ENCODE results near the gene CDH13.

Gene CDH13

DNA sequence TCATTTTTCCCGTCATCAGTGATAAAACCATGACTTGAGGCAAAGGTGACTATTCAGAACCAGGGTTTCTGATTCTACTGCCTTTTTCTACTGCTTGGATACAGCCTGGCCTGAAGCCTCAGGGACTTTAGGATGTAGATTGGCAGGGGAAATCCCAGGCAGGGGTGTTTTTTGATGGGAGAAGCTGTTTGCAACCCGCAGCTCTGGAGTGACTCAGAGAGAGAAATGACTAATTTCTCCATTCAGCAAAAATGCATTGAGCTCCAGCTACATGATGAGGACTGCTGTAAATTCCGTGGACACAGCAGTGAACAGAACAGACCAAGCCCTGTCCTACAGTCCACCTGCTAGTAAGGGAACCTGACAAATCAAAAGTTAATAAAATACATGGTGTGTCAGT lies 560.6 kb downstream of the CDH13 start:
- DNase-seq (ENCODE audit: low spot score) = no peak

DNA sequence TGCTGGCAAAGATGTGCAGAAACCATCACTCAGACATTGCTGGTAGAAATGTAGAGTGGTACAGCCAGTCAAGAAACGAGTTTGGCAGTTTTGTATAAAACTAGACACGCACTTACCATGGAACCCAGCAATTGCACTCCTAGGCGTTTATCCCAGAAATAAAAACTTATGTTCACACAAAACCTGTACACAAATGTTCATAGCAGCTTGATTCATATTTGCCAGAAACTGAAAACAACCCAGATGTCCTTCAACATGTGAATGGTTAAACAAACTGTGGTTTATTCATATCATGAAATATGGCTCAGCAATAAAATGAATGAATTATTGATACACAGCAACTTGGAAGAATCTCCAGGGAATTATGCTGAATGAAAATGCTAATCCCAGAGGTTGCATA lies 570.0 kb downstream of the CDH13 start:
- no peak for DNase-seq (ENCODE audit: low spot score)

DNA sequence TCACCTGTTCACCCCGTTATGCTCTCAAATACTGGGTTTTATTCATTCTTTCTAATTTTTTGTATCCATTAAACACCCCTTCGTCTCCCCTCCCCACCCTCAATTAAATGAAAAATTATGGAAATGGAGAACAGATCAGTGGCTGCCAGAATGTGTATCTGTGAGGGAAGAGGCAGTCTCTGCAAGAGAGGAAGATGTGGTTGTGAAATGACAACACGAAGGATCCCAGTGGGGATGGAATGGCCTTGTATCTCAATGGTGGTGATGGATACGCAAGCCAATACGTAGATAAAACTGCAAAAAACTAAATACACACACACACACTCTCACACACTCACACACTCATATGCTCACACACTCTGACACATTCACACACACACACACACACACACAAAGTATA lies 570.7 kb downstream of the CDH13 start:
- DNase-seq (ENCODE audit: low spot score) = no peak

DNA sequence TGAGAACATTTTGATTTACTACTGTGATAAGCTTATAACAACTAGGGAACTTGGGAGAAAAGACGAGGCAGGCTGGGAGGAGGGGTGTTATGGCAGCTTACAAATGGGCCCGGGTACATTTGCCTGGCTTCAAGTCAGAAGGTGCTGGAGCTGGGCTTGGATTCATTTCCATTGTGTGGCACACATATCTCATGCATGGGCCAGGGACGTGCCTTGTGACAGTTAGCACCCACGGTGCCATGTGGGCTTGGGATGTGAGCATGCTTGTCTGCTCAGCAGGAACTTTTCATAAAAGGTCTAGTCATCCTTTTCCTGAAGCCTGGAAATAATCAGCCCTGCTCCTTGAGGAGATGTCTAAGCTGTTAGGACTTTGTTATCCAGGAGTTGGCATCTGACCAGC lies 572.2 kb downstream of the CDH13 start:
- DNase-seq (ENCODE audit: low spot score) = no peak

- DNase-seq (ENCODE audit: low spot score) = peak; percentile 48
Measured at GRCh38 chr16:83200005-83200779, 573.4 kb downstream of the CDH13 start.

GRCh38 chr16:83201748-83202147 lies 575.0 kb downstream of the CDH13 start:
- no peak for DNase-seq (ENCODE audit: low spot score)

DNA sequence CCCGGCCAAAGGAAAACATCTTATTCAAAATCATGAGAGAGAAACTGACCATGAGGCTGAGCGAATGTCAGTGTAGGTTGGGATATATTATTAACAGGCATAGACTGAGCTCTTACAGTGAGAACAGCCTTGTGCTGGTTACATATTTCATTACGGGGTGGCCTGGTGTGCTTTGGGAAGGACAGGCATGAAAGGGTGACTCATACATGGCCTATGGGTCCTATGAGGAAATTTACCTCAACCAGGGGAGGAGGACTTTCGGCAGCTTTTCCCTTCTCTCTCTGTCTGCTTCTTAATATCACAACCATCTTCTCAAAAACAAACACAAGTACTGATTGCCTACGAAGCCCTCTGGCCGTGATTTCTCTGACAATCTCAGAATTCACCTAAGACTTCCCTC lies 579.1 kb downstream of the CDH13 start:
- DNase-seq (ENCODE audit: low spot score) = no peak

- no peak for DNase-seq (ENCODE audit: low spot score)
Measured at GRCh38 chr16:83206426-83206825, 579.7 kb downstream of the CDH13 start.

GRCh38 chr16:83211711-83212110 lies 584.9 kb downstream of the CDH13 start:
- DNase-seq (ENCODE audit: low spot score) = no peak

DNA sequence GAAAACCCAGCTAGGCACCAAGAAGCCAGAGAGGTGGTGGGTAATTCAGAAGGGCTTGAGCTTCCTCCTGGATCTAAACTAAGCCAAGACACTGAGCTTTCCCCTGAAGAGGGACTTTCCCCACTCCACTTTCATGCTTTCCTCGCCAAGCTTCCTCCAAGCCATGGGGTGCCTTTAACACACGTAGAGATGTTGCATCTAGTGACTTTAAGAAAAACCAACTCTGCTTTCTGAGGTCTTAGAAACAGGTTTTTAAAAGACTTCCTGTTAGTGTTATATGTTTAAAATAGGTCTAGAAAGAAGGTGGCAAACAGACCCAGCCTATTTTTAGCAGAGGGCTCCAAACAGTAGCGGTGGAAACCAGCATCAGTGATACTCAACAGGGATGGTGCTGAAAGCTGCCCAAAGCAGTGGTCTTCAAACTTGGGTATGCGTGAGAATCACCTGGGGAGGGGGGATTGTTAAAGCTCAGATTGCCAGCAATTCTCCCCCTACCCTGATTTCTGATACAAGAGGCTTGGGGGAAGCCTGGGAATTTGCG lies 585.6 kb downstream of the CDH13 start:
- no peak for DNase-seq (ENCODE audit: low spot score)

GRCh38 chr16:83214671-83215070 lies 587.9 kb downstream of the CDH13 start:
- no peak for DNase-seq (ENCODE audit: low spot score)

DNA sequence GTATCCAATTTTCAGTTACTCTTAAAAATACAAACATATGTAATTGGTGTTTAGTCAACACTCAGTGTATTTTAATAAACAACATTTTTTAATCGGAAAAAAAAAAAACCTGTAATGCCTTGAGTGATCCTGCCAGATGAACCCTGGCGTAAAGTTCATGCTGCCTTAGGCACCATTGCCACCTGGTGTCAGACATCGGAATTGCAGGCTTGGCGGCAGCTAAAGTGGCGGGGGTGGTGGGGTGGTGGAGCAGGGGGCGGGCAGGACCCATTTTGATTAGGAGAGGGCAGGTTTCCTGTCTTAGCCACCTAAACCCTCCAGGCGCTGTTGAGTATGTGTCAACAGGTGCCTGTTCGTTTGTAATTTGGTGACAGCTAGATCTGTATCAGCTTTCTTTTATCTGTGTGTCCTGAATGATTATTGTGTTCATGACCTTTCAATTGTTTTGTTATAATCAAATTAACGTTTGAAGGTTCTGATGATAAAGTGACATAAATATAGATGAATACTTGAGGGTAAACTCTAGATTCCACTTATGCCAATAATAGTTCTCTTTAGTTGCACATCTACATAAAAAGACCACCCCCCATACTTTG lies 588.7 kb downstream of the CDH13 start:
- peak; percentile 76 for DNase-seq (ENCODE audit: low spot score)

DNA sequence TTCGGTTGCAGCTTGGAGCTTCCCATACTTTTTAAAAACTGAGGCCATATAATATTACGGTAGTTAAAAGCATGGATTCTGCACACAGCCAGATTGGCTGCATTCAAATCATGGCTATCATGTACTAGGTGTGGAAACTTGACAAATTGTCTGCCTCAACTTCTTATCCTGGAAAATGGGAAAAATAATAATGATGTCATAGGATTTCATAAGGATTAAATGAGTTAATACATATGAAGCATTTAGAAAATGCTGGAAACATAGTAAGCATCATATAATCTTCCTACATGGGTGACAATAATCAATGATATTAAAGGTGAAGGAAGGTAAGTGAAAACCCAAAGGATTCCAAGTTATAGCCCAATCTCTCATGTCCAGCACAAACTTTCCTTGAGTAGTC lies 592.5 kb downstream of the CDH13 start:
- no peak for DNase-seq (ENCODE audit: low spot score)

- no peak for DNase-seq (ENCODE audit: low spot score)
Measured at GRCh38 chr16:83220066-83220465, 593.3 kb downstream of the CDH13 start.

DNA sequence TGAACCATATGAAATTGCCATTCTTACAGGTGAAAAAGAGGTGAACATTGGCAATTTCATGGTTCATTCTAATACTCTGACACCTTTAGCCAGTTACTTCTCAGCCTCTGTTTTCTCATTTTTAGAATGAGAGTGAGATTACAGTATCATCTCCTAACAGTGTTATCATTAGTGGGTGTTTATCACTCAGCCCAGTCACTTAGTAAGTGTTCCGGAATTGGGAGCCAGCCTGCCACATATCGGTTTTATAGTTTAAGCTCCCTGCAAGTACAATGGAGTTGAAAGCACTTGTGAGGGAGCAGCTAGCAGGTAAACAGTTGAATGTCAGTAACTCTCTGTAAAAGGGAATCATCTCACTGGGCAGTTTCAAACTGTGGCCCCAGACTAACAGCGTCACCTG lies 597.9 kb downstream of the CDH13 start:
- DNase-seq (ENCODE audit: low spot score) = no peak

- no peak for DNase-seq (ENCODE audit: low spot score)
Measured at GRCh38 chr16:83227336-83227735, 600.6 kb downstream of the CDH13 start.

DNA sequence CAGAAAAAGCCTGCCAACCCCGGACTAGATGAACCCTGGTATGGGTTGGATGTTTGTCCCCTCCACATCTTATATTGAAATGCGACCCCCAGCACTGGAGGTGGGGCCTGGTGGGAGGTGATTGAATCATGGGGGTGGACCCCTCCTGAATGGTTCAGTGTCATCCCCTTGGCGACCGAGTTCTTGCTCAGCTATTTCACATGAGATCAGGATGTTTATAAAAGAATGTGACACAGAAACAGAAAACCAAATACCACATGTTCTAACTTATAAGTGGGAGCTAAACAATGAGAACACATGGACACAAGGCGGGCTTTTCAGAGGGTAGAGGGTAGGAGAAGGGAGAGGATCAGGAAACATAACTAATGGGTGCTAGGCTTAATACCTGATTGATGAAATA lies 605.0 kb downstream of the CDH13 start:
- DNase-seq (ENCODE audit: low spot score) = no peak

- DNase-seq (ENCODE audit: low spot score) = no peak
Measured at GRCh38 chr16:83233153-83233552, 606.4 kb downstream of the CDH13 start.

GRCh38 chr16:83238949-83239691 lies 612.4 kb downstream of the CDH13 start:
- no peak for DNase-seq (ENCODE audit: low spot score)

DNA sequence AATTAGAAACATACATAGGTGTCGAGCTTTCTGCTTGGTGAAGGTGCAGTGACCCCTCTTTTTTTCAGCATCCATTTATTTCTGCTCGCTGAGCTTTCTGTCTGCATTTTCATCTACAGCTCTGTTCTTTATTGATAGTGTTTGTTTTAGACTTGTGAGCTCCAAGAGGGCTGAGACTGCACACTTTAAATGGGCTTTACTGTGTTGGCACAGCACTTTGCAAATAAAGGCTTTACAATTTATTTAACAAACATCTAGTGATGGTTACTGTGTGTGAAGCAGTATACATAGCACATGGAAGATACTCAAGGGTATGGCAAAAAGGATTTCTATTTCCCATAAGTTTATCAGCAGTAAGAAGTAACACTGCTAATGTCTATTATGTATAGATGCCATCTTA lies 617.3 kb downstream of the CDH13 start:
- DNase-seq (ENCODE audit: low spot score) = no peak

DNA sequence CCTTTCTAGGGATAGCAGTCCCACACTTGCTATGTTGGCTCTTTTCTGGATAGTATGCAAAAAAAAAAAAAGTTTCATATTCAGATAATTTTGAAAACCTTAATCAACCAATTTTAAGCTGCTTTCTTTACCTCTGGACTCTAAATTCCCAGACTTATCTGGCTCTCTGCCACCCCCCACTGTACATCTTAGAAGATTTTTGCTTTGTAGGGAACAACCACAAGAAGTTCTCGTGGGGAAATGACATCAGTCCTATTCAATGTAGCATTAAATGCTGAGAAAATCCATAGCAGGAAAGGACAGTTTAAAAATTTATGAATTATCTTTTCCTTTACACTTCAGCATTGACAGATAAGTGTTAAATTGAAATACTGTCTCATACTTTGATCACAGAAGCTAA lies 618.3 kb downstream of the CDH13 start:
- no peak for DNase-seq (ENCODE audit: low spot score)

- no peak for DNase-seq (ENCODE audit: low spot score)
Measured at GRCh38 chr16:83247767-83248372, 621.1 kb downstream of the CDH13 start.
